Gastroesophageal sphincter (tissue), 4 donors: ENCODE results near the gene PARD6B. TPM values are rescaled to one million over a fixed set of nuclear protein-coding genes. Genes with fewer than 3 reads are reported as not detected.
"Not testable (repeated sequence)": the region's sequence is repeated elsewhere in the genome, so short reads cannot be mapped to it uniquely, and the experiment has no call there.

ENCODE experiments used
- ATAC-seq: fragments of 150-250 bp; one replicate; pipeline ENCODE4 v1.9.1; 2016; ENCODE audit warnings: mild to moderate bottlenecking, moderate library complexity
- H3K27ac ChIP-seq, 4 donors: fragments of 200-600 bp; sonication (generic) in 3 of 4; 1 replicate in 3 of 4; 2 replicates in 1 of 4; pipeline ENCODE4 v1.5.1; 2016 to 2019
- H3K27me3 ChIP-seq: fragments of 200-600 bp; sonication (generic); one replicate; pipeline ENCODE4 v1.5.1; 2019
- H3K36me3 ChIP-seq, 2 donors: fragments of 200-600 bp; sonication (generic); one replicate each; pipeline ENCODE4 v1.5.1; 2019; ENCODE audit warnings: control low read depth in 1 of 2
- H3K4me1 ChIP-seq, 3 donors: fragments of 200-600 bp; sonication (generic); 1 replicate in 2 of 3; 2 replicates in 1 of 3; pipeline ENCODE4 v1.5.1; 2016 to 2019; ENCODE audit warnings: control low read depth in 2 of 3
- H3K4me3 ChIP-seq, 2 donors: fragments of 200-600 bp; sonication (generic); one replicate each; pipeline ENCODE4 v1.5.1; 2019; ENCODE audit warnings: mild to moderate bottlenecking in 1 of 2, moderate library complexity in 1 of 2
- H3K9me3 ChIP-seq, 3 donors: fragments of 200-600 bp; sonication (generic); one replicate each; pipeline ENCODE4 v1.5.1; 2017 to 2019; ENCODE audit warnings: control low read depth in 2 of 3
- CTCF ChIP-seq, 4 experiments: fragments of 200-600 bp in 2 of 4; fragments of 450-650 bp in 2 of 4; sonication (generic) in 1 of 4; IDR thresholded peaks; one replicate each; pipeline ENCODE4 v1.5.1; 2017 to 2019; ENCODE audit warnings: antibody characterized with exemption in 4 of 4, mild to moderate bottlenecking in 2 of 4, moderate library complexity in 2 of 4
- EP300 ChIP-seq: sonication (generic); formaldehyde crosslinking; IDR thresholded peaks from one replicate; pipeline ENCODE4 v1.6.1; 2017; ENCODE audit warnings: antibody characterized with exemption, mild to moderate bottlenecking
- POLR2A ChIP-seq, 2 donors: fragments of 450-650 bp; IDR thresholded peaks; one replicate each; pipeline ENCODE4 v1.6.1; 2017; ENCODE audit warnings: antibody characterized with exemption in 2 of 2, mild to moderate bottlenecking in 2 of 2, moderate library complexity in 1 of 2
- POLR2AphosphoS5 ChIP-seq: sonication (generic); formaldehyde crosslinking; IDR thresholded peaks from one replicate; pipeline ENCODE4 v1.6.1; 2017; ENCODE audit warnings: antibody characterized with exemption
- WGBS, 2 donors: methylation state at CpG; one replicate each; pipeline ENCODE4 v1.1.5; 2018; ENCODE audit warnings: low coverage in 1 of 2; 5-methylcytosine and 5-hydroxymethylcytosine counted together
- total RNA-seq, 4 donors: library from RNA; depleted of rRNA; stranded (reverse); fragments of >200 nt; gene quantifications; one replicate each; pipeline ENCODE4 v1.1.0, GENCODE V29; 2016

Gene PARD6B
- total RNA-seq, 4 donors from 2014 or later: 2.4 to 3.8 (median 2.8) TPM

- not testable (repeated sequence) for ATAC-seq, H3K27ac ChIP-seq, H3K36me3 ChIP-seq, H3K9me3 ChIP-seq, H3K27me3 ChIP-seq, H3K4me3 ChIP-seq
- TF ChIP-seq CTCF (IDR thresholded peaks at IDR 0.05): peak in 2 of 4 experiments; percentile 21 to 33
- 81 to 83% methylated on average over 9 to 10 of the region's 13 CpGs for WGBS, 2 donors
- H3K4me1 ChIP-seq: peaks cover 0 to 45% (median 15%) of the 10 kb centered on the region in 3 donors
Observed at GRCh38 chr20:50793575-50794016, 62.2 kb downstream of the PARD6B start.

- peak overlapping the region in 3 of 4 donors; percentile 80 to 82 (median 82) for H3K27ac ChIP-seq
Observed at GRCh38 chr20:50794181-50794845, 62.9 kb downstream of the PARD6B start.

GRCh38 chr20:50794846-50795634 lies 63.7 kb downstream of the PARD6B start, which contains the start of gene BCAS4:
BCAS4 (plus strand) TSS chr20:50795061; CDS start chr20:50795084, 23 bp downstream.
- Histone ChIP-seq H3K9me3 (no peaks in the 10 kb centered on the region), H3K4me3 (peak within 1 kb of the TSS; percentile 73 to 92), H3K4me1 (peaks cover 0 to 42% (median 15%) of the 10 kb centered on the region in 3 donors), H3K36me3 (no peaks in the 10 kb centered on the region), H3K27ac (peak within 1 kb of the TSS in 3 of 4 donors; percentile 80 to 82 (median 82)), H3K27me3 (no peaks in the 10 kb centered on the region)
- TF ChIP-seq POLR2A (IDR thresholded peaks at IDR 0.05): no peak
- peak in 3 of 4 experiments; percentile 84 to 99 (median 98) for TF ChIP-seq CTCF (IDR thresholded peaks at IDR 0.05)
- WGBS, 2 donors: 0% methylated on average over 1 of the region's 92 CpGs; no CpG with 5 or more reads in 1 of the 2 donors
- ATAC-seq: peak; percentile 85

More at GRCh38 chr20:50794181-50794845, 62.9 kb downstream of the PARD6B start:
- TF ChIP-seq EP300 (no peak), POLR2AphosphoS5 (no peak), POLR2A (IDR thresholded peaks at IDR 0.05) (no peak)
- Histone ChIP-seq H3K9me3 (no peaks in the 10 kb centered on the region), H3K4me3 (peak overlapping the region; percentile 3 to 92), H3K4me1 (peaks cover 0 to 44% (median 15%) of the 10 kb centered on the region in 3 donors), H3K36me3 (no peaks in the 10 kb centered on the region), H3K27me3 (no peaks in the 10 kb centered on the region)
- no peak for ATAC-seq
- WGBS, 2 donors: 25 to 30% methylated on average over 16 to 17 of the region's 35 CpGs

- Histone ChIP-seq H3K9me3 (no peaks in the 10 kb centered on the region), H3K4me1 (peaks cover 0 to 27% (median 10%) of the 10 kb centered on the region in 3 donors), H3K4me3 (no peak overlapping the region), H3K36me3 (no peaks in the 10 kb centered on the region), H3K27ac (no peak overlapping the region), H3K27me3 (no peaks in the 10 kb centered on the region)
- no peak for ATAC-seq
- no peak for TF ChIP-seq CTCF (IDR thresholded peaks at IDR 0.05)
- no peak for TF ChIP-seq EP300
- TF ChIP-seq POLR2AphosphoS5: no peak
- no peak for TF ChIP-seq POLR2A (IDR thresholded peaks at IDR 0.05)
- WGBS, 2 donors: 93 to 97% methylated on average over 4 of the region's 4 CpGs
Observed at GRCh38 chr20:50797142-50797541, 65.8 kb downstream of the PARD6B start.

GRCh38 chr20:50798650-50799049 lies 67.3 kb downstream of the PARD6B start:
- no peaks in the 10 kb centered on the region for H3K9me3 ChIP-seq
- no peaks in the 10 kb centered on the region for H3K36me3 ChIP-seq
- WGBS, 2 donors: 87 to 93% methylated on average over 5 to 7 of the region's 7 CpGs

More at GRCh38 chr20:50798650-50799049, 67.3 kb downstream of the PARD6B start:
- peaks cover 0 to 22% (median 10%) of the 10 kb centered on the region in 3 donors for H3K4me1 ChIP-seq
- no peak for TF ChIP-seq POLR2A (IDR thresholded peaks at IDR 0.05)
- TF ChIP-seq POLR2AphosphoS5: peak; percentile 50
- TF ChIP-seq CTCF (IDR thresholded peaks at IDR 0.05): no peak
- no peak for TF ChIP-seq EP300
- no peaks in the 10 kb centered on the region for H3K27me3 ChIP-seq
- H3K4me3 ChIP-seq: no peak overlapping the region
- H3K27ac ChIP-seq: peak overlapping the region in 1 of 4 donors; percentile 22
- ATAC-seq: no peak
